ENCODE measurements around the gene ADAP1.

GRCh38 chr7:926061-927030 lies 28.1 kb downstream of the ADAP1 start:
- TF ChIP-seq EZH2 (IDR thresholded peaks at IDR 0.05; ENCODE audit: insufficient read depth, poor library complexity, severe bottlenecking): no peak
- no peak for TF ChIP-seq EZH2phosphoT487 (IDR thresholded peaks at IDR 0.05; ENCODE audit: insufficient read depth, low read depth)
